HEK293 (cell line): ENCODE results near the gene SWI5.

Source experiments
- CTCF ChIA-PET: fragments of 350-600 bp; formaldehyde crosslinking; extraction: SDS; loops from one replicate; lab custom pipeline; 2021; ENCODE audit warnings: antibody characterized with exemption; lab: Yijun Ruan, JAX
- POLR2A ChIA-PET: fragments of 300-600 bp; formaldehyde crosslinking; extraction: SDS; loops from one replicate; lab custom pipeline; 2020; ENCODE audit warnings: antibody characterized with exemption, inconsistent platforms; lab: Yijun Ruan, JAX
- H3K27ac ChIP-seq: fragments of 200-500 bp; sonication (Bioruptor generic); 2 replicates; pipeline ENCODE4 v1.5.1; 2014; ENCODE audit warnings: low read depth, low read length, control low read depth, inconsistent platforms; ENCODE audit errors: extremely low read depth
- H3K36me3 ChIP-seq, 2 experiments: fragments of 200-500 bp in 1 of 2; sonication (Bioruptor generic) in 1 of 2; 1 replicate in 1 of 2; 2 replicates in 1 of 2; pipeline ENCODE4 v1.5.1; 2014 to 2017; ENCODE audit warnings: inconsistent platforms in 2 of 2, low read length in 2 of 2; ENCODE audit not compliant: control insufficient read depth in 2 of 2, insufficient read depth in 1 of 2
- H3K4me1 ChIP-seq: fragments of 200-500 bp; sonication (Bioruptor generic); 2 replicates; pipeline ENCODE4 v1.5.1; 2014; ENCODE audit warnings: mild to moderate bottlenecking, low read length, inconsistent platforms; ENCODE audit not compliant: control insufficient read depth, insufficient read depth
- H3K4me3 ChIP-seq: 2 replicates; pipeline ENCODE4 v1.5.1; 2011; ENCODE audit warnings: low read depth, mild to moderate bottlenecking, control low read depth, low read length, moderate library complexity
- H3K9me3 ChIP-seq: fragments of 200-500 bp; sonication (Bioruptor generic); 2 replicates; pipeline ENCODE4 v1.5.1; 2014; ENCODE audit warnings: low read depth, low read length, inconsistent platforms; ENCODE audit not compliant: control insufficient read depth, insufficient read depth
- KLF17 ChIP-seq: fragments of 450-650 bp; formaldehyde crosslinking; IDR thresholded peaks from 2 replicates; pipeline ENCODE4 v1.5.1; 2016; ENCODE audit warnings: missing biosample characterization, missing genetic modification characterization
- SP2 ChIP-seq: fragments of 450-650 bp; formaldehyde crosslinking; IDR thresholded peaks from 2 replicates; pipeline ENCODE4 v1.5.1; 2016; ENCODE audit warnings: missing biosample characterization, missing genetic modification characterization
- ZBTB10 ChIP-seq: fragments of 450-650 bp; formaldehyde crosslinking; IDR thresholded peaks from 2 replicates; pipeline ENCODE4 v1.5.1; 2016; ENCODE audit warnings: missing biosample characterization, missing genetic modification characterization
- ZBTB48 ChIP-seq: fragments of 450-650 bp; formaldehyde crosslinking; IDR thresholded peaks from 2 replicates; pipeline ENCODE4 v1.5.1; 2016; ENCODE audit warnings: missing biosample characterization, missing genetic modification characterization
- ZNF248 ChIP-seq: fragments of 450-650 bp; formaldehyde crosslinking; IDR thresholded peaks from 2 replicates; pipeline ENCODE4 v1.5.1; 2017; ENCODE audit warnings: missing biosample characterization, missing genetic modification characterization
- ZNF266 ChIP-seq: fragments of 450-650 bp; formaldehyde crosslinking; IDR thresholded peaks from 2 replicates; pipeline ENCODE4 v1.5.1; 2016; ENCODE audit warnings: missing biosample characterization, missing genetic modification characterization, low read depth
- ZNF350 ChIP-seq: fragments of 450-650 bp; formaldehyde crosslinking; IDR thresholded peaks from 2 replicates; pipeline ENCODE4 v1.5.0; 2017; ENCODE audit warnings: missing biosample characterization, mild to moderate bottlenecking, missing genetic modification characterization
- ZNF362 ChIP-seq: fragments of 450-650 bp; formaldehyde crosslinking; IDR thresholded peaks from 2 replicates; pipeline ENCODE4 v1.5.1; 2016; ENCODE audit warnings: missing biosample characterization, missing genetic modification characterization
- ZNF473 ChIP-seq: fragments of 450-650 bp; formaldehyde crosslinking; IDR thresholded peaks from 2 replicates; pipeline ENCODE4 v1.5.1; 2017; ENCODE audit warnings: missing biosample characterization, missing genetic modification characterization
- ZNF510 ChIP-seq: fragments of 450-650 bp; formaldehyde crosslinking; IDR thresholded peaks from 2 replicates; pipeline ENCODE4 v1.5.1; 2018; ENCODE audit warnings: mild to moderate bottlenecking, missing genetic modification characterization, missing biosample characterization; ENCODE audit not compliant: insufficient replicate concordance
- ZNF549 ChIP-seq: fragments of 450-650 bp; IDR thresholded peaks from 2 replicates; pipeline ENCODE4 v1.5.1; 2018; ENCODE audit warnings: missing biosample characterization, missing genetic modification characterization, mild to moderate bottlenecking, inconsistent platforms, moderate library complexity
- ZNF600 ChIP-seq: fragments of 450-650 bp; formaldehyde crosslinking; IDR thresholded peaks from 2 replicates; pipeline ENCODE4 v1.5.1; 2016; ENCODE audit warnings: missing biosample characterization, missing genetic modification characterization
- ZNF843 ChIP-seq: fragments of 450-650 bp; formaldehyde crosslinking; IDR thresholded peaks from 2 replicates; pipeline ENCODE4 v1.5.1; 2016; ENCODE audit warnings: missing biosample characterization, missing genetic modification characterization
- ZSCAN16 ChIP-seq: fragments of 450-650 bp; formaldehyde crosslinking; IDR thresholded peaks from 2 replicates; pipeline ENCODE4 v1.5.1; 2016; ENCODE audit warnings: missing biosample characterization, missing genetic modification characterization
- ZSCAN30 ChIP-seq: fragments of 450-650 bp; IDR thresholded peaks from 2 replicates; pipeline ENCODE4 v1.5.1; 2018; ENCODE audit warnings: missing biosample characterization, mild to moderate bottlenecking, missing genetic modification characterization, moderate library complexity
- TF ChIP-seq, protein P1 (sequence below): fragments of 450-650 bp; formaldehyde crosslinking; IDR thresholded peaks from 2 replicates; pipeline ENCODE4 v1.5.1; 2016; ENCODE audit warnings: missing biosample characterization, missing genetic modification characterization
- TF ChIP-seq, protein P2 (sequence below): fragments of 450-650 bp; IDR thresholded peaks from 2 replicates; pipeline ENCODE4 v1.5.1; 2018; ENCODE audit warnings: missing biosample characterization, missing genetic modification characterization
- TF ChIP-seq, protein P3 (sequence below): sonication (generic); formaldehyde crosslinking; IDR thresholded peaks from 2 replicates; pipeline ENCODE4 v1.8.1; 2022; ENCODE audit warnings: mild to moderate bottlenecking, moderate library complexity, missing genetic modification reagents

SWI5 gene

GRCh38 chr9:128257907-128258306 is 18.2 kb upstream of the SWI5 start:
- no peaks in the 10 kb centered on the region for H3K9me3 ChIP-seq
- TF ChIP-seq ZNF473 (tag by site-specific recombination) = no peak
- no peak for TF ChIP-seq ZBTB48 (tag by site-specific recombination)
- TF ChIP-seq, protein P1, sequence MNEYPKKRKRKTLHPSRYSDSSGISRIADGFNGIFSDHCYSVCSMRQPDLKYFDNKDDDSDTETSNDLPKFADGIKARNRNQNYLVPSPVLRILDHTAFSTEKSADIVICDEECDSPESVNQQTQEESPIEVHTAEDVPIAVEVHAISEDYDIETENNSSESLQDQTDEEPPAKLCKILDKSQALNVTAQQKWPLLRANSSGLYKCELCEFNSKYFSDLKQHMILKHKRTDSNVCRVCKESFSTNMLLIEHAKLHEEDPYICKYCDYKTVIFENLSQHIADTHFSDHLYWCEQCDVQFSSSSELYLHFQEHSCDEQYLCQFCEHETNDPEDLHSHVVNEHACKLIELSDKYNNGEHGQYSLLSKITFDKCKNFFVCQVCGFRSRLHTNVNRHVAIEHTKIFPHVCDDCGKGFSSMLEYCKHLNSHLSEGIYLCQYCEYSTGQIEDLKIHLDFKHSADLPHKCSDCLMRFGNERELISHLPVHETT (tag by site-specific recombination) = no peak
- no peak for TF ChIP-seq ZSCAN30 (tag by site-specific recombination)
- TF ChIP-seq KLF17 (tag by site-specific recombination) = no peak
- no peak for TF ChIP-seq ZNF350 (tag by site-specific recombination)
- no peak for TF ChIP-seq ZNF362 (tag by site-specific recombination)
- TF ChIP-seq ZNF266 (tag by site-specific recombination) = no peak
- no peak for TF ChIP-seq ZNF600
- no peak for TF ChIP-seq ZBTB10 (tag by site-specific recombination)
- TF ChIP-seq ZSCAN16 (tag by site-specific recombination) = no peak
- TF ChIP-seq SP2 = no peak
- TF ChIP-seq ZNF510 (tag by site-specific recombination) = no peak
- TF ChIP-seq ZNF549 (tag by site-specific recombination) = no peak
- TF ChIP-seq, all 188 proteins: peak for 0
- Histone ChIP-seq H3K27ac (no peak overlapping the region), H3K36me3 (peaks cover 0 to 70% of the 10 kb centered on the region in 2 experiments; a peak in 2 of 3 replicates), H3K4me3 (no peak overlapping the region), H3K4me1 (no peaks in the 10 kb centered on the region)
- ChIA-PET CTCF (no interaction called here), POLR2A (no interaction called here)

- TF ChIP-seq ZNF248 (tag by site-specific recombination) = no peak
- TF ChIP-seq ZNF473 (tag by site-specific recombination) = no peak
- no peak for TF ChIP-seq ZNF843 (tag by site-specific recombination)
- TF ChIP-seq, protein P2, sequence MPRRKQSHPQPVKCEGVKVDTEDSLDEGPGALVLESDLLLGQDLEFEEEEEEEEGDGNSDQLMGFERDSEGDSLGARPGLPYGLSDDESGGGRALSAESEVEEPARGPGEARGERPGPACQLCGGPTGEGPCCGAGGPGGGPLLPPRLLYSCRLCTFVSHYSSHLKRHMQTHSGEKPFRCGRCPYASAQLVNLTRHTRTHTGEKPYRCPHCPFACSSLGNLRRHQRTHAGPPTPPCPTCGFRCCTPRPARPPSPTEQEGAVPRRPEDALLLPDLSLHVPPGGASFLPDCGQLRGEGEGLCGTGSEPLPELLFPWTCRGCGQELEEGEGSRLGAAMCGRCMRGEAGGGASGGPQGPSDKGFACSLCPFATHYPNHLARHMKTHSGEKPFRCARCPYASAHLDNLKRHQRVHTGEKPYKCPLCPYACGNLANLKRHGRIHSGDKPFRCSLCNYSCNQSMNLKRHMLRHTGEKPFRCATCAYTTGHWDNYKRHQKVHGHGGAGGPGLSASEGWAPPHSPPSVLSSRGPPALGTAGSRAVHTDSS (tag by site-specific recombination) = 0 out of 2 replicates have a peak, but pooled peaks have one; percentile 53
- TF ChIP-seq, protein P3, sequence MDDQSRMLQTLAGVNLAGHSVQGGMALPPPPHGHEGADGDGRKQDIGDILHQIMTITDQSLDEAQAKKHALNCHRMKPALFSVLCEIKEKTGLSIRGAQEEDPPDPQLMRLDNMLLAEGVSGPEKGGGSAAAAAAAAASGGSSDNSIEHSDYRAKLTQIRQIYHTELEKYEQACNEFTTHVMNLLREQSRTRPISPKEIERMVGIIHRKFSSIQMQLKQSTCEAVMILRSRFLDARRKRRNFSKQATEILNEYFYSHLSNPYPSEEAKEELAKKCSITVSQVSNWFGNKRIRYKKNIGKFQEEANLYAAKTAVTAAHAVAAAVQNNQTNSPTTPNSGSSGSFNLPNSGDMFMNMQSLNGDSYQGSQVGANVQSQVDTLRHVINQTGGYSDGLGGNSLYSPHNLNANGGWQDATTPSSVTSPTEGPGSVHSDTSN (CRISPR knock-in tag) = no peak
- no peak overlapping the region for H3K4me3 ChIP-seq
- CTCF ChIA-PET = interaction anchor here (0.6 kb wide), 1 partner anchor 59 kb away, joined by 3 read pairs; no protein-coding TSS in a partner anchor
- peaks cover 0 to 69% of the 10 kb centered on the region in 2 experiments; a peak in 2 of 3 replicates for H3K36me3 ChIP-seq
- POLR2A ChIA-PET = no interaction called here
- no peak overlapping the region for H3K27ac ChIP-seq
- H3K4me1 ChIP-seq = no peaks in the 10 kb centered on the region
- H3K9me3 ChIP-seq = no peaks in the 10 kb centered on the region
Observed at GRCh38 chr9:128258326-128258725, 17.8 kb upstream of the SWI5 start.
